KOPT-K1 (cell line): ENCODE results near the gene MMD2.
"Not testable (repeated sequence)": the region's sequence is repeated elsewhere in the genome, so short reads cannot be mapped to it uniquely, and the experiment has no call there.

Source experiments
- H3K27ac ChIP-seq: fragments of 200-600 bp; sonication (generic); 2 replicates; pipeline ENCODE4 v1.5.1; 2016; ENCODE audit warnings: antibody characterized with exemption, mild to moderate bottlenecking, low read depth, low read length; ENCODE audit not compliant: poor library complexity, severe bottlenecking
- H3K36me3 ChIP-seq: fragments of 200-600 bp; sonication (generic); 2 replicates; pipeline ENCODE4 v1.5.1; 2017; ENCODE audit warnings: antibody characterized with exemption, mild to moderate bottlenecking, low read length, moderate library complexity; ENCODE audit not compliant: insufficient read depth
- H3K9me3 ChIP-seq: fragments of 200-600 bp; sonication (generic); 2 replicates; pipeline ENCODE4 v1.5.1; 2017; ENCODE audit warnings: antibody characterized with exemption, low read length, mild to moderate bottlenecking; ENCODE audit not compliant: insufficient read depth, poor library complexity, severe bottlenecking

Gene MMD2

DNA sequence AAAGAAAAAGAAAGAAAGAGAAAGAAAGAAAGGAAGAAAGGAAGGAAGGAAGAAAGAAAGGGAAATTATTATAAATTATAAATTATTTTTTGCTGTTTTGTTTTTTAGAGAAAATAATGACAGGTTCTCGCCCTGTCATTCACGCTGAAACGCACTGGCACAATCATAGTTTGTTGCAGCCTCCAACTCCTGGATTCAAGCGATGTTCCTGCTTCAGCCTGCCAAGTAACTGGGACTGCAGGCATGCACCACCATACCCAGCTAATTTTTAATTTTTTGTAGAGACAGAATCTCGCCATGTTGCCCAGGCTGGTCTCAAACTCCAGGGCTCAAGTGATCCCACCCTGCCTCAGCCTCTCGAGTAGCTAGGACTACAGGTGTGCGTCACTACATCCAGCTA, 21.6 kb downstream of the MMD2 start:
- H3K36me3 ChIP-seq = no peaks in the 10 kb centered on the region
- no peaks in the 10 kb centered on the region for H3K9me3 ChIP-seq
- H3K27ac ChIP-seq = no peak overlapping the region

GRCh38 chr7:4934419-4935025, 24.5 kb downstream of the MMD2 start:
- Histone ChIP-seq H3K36me3 (no peaks in the 10 kb centered on the region), H3K27ac (no peak overlapping the region), H3K9me3 (no peaks in the 10 kb centered on the region)

GRCh38 chr7:4931943-4932342, 27.0 kb downstream of the MMD2 start:
- Histone ChIP-seq H3K27ac (no peak overlapping the region), H3K9me3 (no peaks in the 10 kb centered on the region), H3K36me3 (no peaks in the 10 kb centered on the region)

GRCh38 chr7:4929005-4929404, 30.0 kb downstream of the MMD2 start:
- Histone ChIP-seq H3K27ac (no peak overlapping the region), H3K36me3 (no peaks in the 10 kb centered on the region), H3K9me3 (no peaks in the 10 kb centered on the region)

GRCh38 chr7:4928445-4928844, 30.5 kb downstream of the MMD2 start:
- Histone ChIP-seq H3K36me3 (no peaks in the 10 kb centered on the region), H3K9me3 (no peaks in the 10 kb centered on the region), H3K27ac (no peak overlapping the region)

DNA sequence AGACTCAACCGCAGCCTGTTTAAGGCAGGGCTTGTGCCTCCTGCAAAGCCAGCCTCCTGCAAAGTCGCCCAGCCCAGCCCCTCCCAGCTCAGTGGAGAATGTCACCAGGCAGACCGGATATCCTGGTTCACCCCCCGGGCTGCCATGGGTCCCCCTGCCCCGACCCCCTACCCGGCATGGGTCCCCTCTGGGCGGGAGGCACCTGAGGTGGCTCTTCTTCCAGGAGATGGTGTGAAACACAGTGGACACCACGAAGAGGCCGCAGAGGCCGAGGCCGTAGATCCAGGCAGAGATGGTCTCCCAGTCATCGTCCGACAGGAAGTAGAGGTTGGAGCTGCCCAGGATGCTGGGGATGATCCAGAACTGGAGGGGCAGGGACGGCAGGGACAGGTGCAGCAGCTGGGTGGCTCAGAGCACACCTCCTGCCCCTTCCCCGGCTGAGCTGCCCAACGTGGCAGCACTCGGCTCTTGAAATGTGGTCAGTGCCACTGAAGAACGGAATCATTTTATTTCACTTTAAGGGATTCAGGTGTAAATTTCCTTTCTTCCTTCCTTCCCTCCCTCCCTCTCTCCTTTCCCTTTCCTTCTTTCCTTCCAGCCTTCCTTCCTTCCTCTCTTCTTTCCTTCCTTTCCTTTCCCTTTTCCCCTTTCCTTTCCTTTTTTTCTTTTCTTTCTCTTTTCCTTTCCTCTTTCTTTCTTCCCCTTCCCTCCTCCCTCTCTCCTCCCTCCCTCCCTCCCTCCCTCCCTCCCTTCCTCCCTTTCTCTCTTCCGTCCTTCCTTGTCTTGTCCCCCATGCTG, 38.8 kb downstream of the MMD2 start:
- Histone ChIP-seq H3K9me3 (peaks cover 5% of the 10 kb centered on the region), H3K36me3 (no peaks in the 10 kb centered on the region), H3K27ac (no peak overlapping the region)

DNA sequence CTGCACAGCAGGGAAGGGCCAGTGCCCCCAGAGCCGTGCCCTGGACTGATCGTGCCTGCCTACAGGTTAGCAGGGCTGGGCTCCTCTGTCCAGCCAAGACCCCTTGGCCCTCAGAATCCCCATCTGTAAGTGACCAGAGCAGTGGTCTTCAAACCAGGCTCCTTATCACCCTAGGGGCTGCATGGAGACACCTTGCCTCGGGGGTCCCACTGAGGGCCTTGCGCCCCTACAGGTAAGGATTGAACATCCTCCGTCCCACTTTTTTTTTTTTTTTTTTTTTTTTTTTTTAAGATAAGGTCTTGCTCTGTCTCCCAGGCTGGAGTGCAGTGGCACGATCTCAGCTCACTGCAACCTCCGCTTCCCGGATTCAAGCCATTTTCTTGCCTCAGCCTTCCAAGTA, 42.9 kb downstream of the MMD2 start:
- Histone ChIP-seq H3K27ac (no peak overlapping the region), H3K9me3 (peaks cover 5% of the 10 kb centered on the region), H3K36me3 (no peaks in the 10 kb centered on the region)

DNA sequence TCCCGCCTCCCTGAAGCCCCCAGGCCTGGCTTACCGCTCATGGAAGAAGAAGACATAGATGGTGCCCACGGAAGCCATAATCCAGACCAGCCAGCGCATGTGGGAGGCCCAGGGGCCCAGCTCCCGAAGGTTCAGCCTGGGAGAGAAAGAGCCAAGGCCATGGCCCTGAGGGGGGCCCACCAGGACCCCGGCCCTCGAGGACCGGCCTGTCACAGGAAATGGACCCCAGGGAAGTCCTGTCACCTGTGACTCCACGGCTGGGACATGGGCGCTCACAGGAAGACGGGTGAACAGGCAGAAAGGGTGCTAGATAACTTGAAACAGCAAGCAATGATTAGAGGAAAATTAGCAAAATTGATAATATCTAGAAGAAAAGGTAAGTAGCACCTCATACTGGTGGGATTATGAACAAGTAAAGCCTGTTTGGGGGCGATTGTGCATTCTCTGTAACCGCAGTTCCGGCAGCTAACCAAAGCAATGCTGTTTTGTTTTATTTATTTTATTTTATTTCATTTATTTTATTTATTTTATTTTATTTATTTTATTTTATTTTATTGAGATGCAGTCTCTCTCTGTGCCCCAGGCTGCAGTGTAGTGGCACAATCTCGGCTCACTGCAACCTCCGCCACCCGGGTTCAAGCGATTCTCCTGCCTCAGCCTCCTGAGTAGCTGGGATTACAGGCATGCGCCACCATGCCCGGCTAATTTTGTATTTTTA, 47.7 kb downstream of the MMD2 start:
- Histone ChIP-seq H3K36me3 (no peaks in the 10 kb centered on the region), H3K27ac (no peak overlapping the region), H3K9me3 (no peaks in the 10 kb centered on the region)

DNA sequence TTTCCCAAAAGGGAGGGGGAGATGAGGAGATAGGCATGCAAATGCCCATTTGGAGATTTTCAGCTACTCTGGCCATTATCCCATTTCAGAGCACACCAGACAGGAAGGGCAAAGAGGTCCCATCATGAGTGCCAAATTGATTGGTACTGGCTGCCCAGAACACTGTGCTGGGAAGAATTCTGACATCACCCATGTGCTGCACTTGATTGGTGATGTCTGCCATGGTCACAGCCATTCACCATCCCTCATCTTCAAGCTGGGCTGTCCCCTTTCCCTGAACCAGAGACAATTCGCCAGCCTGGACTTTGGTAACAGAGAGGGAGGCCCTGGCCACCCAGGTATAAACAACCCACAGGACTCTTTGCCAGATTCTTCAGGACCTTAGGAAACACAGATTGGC, 52.3 kb downstream of the MMD2 start:
- no peaks in the 10 kb centered on the region for H3K9me3 ChIP-seq
- no peak overlapping the region for H3K27ac ChIP-seq
- no peaks in the 10 kb centered on the region for H3K36me3 ChIP-seq

DNA sequence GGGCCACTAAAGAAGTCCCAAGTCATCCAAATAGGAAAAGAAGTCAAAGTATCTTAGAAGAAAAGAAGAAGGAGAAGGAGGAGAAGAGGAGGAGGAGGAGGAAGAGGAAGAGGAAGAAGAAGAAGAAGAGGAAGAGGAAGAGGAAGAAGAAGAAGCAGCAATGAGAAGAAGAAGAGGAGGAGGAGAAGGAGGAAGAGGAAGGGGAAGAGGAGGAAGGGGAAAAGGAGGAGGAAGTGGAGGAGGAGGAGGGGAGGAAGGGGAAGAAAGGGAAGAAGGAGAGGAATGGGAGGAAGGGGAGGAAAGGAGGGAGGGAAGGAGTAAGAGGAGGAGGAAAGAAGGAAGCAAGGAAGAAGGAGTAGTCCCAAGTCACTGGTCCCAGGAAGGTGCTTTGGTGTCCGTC, 53.8 kb downstream of the MMD2 start:
- Histone ChIP-seq H3K27ac (no peak overlapping the region), H3K36me3 (no peaks in the 10 kb centered on the region), H3K9me3 (no peaks in the 10 kb centered on the region)

DNA sequence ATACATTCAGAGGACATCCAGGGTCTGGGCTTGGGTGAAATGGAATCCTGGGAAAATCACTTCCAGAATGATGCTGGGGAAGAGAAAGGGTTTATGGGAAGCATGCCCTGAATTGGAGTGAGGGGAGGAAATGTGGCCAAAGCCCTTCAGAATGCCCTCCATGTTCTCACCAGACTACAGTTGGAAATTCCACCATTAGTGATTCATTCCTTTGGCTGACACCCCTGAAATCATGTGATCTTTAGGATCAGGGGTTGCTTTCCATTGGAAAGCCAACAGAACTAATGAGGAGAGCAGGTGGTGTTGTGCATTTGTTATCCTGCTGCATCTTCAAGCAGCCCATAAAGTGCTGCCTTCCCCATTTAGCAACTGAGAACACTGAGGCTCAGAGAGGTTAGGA, 54.6 kb downstream of the MMD2 start:
- no peak overlapping the region for H3K27ac ChIP-seq
- H3K9me3 ChIP-seq = no peaks in the 10 kb centered on the region
- no peaks in the 10 kb centered on the region for H3K36me3 ChIP-seq

- Histone ChIP-seq H3K36me3 (no peaks in the 10 kb centered on the region), H3K9me3 (no peaks in the 10 kb centered on the region), H3K27ac (no peak overlapping the region)
Measured at GRCh38 chr7:4895766-4896165, 63.2 kb downstream of the MMD2 start.

DNA sequence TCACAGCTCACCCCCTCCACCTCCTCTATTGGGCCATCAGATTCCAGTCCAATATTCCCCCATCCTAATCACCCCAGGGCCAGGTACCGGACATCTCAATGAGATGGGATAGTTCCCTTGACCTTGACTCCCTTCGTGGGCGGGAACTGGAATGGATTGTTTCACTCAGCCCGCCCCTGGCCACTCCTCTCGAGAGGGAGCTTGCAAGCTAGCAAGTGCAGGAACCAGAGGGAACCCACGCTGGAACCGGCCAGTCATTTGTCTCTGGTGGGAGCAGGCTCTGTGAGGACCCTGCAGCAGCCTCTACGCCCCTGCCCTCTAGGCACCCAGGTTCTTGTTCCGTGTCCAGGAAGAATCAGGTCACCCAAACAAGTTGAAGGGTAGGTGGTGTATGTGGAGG, 64.5 kb downstream of the MMD2 start:
- Histone ChIP-seq H3K9me3 (no peaks in the 10 kb centered on the region), H3K27ac (no peak overlapping the region), H3K36me3 (no peaks in the 10 kb centered on the region)

DNA sequence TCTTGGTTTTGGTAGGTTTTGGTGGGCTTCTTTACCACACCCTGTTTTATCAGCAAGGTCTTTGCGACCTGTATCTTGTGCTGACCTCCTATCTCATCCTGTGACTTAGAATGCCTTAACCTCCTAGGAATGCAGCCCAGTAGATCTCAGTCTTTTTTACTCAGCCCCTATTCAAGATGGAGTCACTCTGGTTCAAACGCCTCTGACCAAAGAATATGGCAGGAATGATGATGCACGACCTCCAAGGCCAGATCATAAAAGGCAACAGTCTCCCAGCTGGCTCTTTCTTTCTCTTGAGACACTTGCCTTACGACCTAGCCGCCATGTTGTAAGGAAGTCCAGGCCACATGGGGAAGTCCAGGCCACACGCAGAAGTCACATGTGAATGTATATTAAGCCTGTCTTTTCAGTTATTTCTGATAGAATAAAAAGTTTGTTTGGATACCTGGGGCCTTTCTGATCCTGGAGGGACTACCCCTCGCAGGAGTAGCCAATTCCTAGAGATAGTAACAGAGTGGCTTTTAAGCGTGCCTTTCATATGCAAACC, 65.0 kb downstream of the MMD2 start:
- Histone ChIP-seq H3K27ac (no peak overlapping the region), H3K9me3 (no peaks in the 10 kb centered on the region), H3K36me3 (no peaks in the 10 kb centered on the region)

GRCh38 chr7:4893188-4893587, 65.8 kb downstream of the MMD2 start:
- H3K27ac ChIP-seq, H3K36me3 ChIP-seq, H3K9me3 ChIP-seq: not testable (repeated sequence)
